ENCODE results near the gene USP20.

The USP20 gene

GRCh38 chr9:129871046-129871445 is 35.8 kb downstream of the USP20 start:
- in situ Hi-C loops (cut with MboI; ENCODE audit: low sequenced_read_pairs), result no loop called here

DNA sequence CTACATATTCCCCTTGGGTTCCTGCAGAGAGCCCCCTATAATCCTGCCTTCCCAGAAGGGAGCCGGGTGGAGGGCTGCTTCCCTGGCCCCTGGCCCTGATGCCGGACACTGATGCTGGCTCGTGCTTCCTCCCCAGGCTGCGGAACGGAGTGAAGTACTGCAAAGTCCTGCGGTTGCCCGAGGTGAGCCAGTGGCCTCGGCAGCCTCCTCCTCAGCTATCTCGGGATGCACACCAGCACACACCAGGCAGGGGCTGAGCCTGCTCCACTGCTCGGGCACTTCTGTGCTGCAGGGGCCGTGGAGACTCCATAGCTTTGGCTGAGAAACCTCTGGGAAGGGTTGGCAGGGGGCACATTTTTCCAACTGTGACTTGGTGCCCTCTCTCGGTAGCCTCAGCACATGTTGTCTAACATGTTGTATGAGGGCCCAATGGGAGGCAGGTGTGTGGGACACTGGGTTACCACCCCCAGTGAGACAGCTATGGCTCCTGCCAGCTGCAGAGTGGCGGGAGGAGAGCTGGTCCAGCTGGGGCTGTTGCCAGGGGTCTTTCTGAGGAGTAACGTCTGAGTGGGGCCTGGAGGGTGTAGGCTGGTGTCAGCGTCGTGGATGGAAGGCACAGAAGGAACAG is 38.4 kb downstream of the USP20 start:
- in situ Hi-C loops (cut with MboI; ENCODE audit: low sequenced_read_pairs), result no loop called here

DNA sequence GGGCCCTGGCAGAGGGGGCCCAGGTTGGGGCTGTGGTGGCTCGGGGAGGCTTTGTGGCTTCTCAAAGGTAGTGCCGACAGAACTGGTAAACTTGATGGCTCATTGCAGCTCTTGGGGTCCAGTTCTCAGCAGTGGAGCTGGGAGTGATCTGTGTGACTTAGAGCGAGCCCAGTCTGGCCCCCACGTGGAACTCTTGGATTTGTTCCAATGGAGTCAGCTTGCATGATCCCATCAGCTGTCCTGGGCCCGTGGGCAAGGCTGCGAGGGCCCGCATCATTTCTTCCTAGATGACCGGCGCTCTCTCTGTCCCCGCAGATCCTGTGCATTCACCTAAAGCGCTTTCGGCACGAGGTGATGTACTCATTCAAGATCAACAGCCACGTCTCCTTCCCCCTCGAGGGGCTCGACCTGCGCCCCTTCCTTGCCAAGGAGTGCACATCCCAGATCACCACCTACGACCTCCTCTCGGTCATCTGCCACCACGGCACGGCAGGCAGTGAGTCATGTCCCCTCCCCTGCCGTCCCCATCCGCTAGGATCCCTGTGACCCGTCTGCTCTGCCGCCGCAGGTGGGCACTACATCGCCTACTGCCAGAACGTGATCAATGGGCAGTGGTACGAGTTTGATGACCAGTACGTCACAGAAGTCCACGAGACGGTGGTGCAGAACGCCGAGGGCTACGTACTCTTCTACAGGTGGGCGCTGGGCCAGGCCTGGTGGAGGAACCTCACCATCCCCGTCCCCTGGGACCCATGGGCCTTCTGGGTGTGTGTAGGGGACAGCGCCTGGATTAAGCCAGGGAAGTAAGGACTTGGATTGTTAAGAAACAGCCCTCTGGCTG is 39.2 kb downstream of the USP20 start:
- in situ Hi-C loops (cut with MboI; ENCODE audit: low sequenced_read_pairs), result no loop called here

DNA sequence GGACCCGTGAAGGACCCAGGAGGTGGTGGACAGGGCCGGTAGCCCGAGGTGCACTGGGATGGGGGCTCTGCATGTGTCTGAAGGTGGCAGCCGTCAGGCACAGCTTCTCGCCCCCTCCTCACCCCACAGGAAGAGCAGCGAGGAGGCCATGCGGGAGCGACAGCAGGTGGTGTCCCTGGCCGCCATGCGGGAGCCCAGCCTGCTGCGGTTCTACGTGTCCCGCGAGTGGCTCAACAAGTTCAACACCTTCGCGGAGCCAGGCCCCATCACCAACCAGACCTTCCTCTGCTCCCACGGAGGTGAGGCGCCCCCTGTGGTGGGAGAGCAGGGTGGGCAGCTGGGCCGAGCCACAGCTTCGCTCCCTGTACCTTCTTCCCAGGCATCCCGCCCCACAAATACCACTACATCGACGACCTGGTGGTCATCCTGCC is 39.9 kb downstream of the USP20 start:
- in situ Hi-C loops (cut with MboI; ENCODE audit: low sequenced_read_pairs), result no loop called here

- in situ Hi-C loops (cut with MboI; ENCODE audit: low sequenced_read_pairs), result no loop called here
Measured at GRCh38 chr9:129875687-129876395, 40.6 kb downstream of the USP20 start.

DNA sequence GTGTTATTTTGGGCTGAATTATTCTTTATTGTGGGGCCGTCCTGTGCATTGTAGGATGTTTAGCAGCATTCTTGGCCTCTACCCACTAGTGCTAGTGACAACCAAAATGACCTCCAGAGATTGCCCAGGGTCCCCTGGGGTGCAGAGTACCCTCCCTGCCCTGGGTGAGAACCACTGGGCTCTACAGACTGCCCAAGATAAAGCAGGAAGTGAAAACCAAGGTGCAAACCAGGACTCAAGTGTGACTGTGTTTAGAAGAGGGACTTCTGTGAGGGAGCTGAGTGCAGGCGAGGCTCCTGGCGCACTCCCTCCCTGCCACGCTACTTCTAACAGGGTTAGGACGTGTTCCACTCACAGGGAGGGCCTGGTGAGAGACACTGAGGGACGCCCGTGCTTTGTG is 41.6 kb downstream of the USP20 start:
- in situ Hi-C loops (cut with MboI; ENCODE audit: low sequenced_read_pairs), result no loop called here

- in situ Hi-C loops (cut with MboI; ENCODE audit: low sequenced_read_pairs), result no loop called here
Measured at GRCh38 chr9:129878291-129878690, 43.0 kb downstream of the USP20 start.

- in situ Hi-C loops (cut with MboI; ENCODE audit: low sequenced_read_pairs), result no loop called here
Measured at GRCh38 chr9:129879103-129879699, 43.9 kb downstream of the USP20 start.

DNA sequence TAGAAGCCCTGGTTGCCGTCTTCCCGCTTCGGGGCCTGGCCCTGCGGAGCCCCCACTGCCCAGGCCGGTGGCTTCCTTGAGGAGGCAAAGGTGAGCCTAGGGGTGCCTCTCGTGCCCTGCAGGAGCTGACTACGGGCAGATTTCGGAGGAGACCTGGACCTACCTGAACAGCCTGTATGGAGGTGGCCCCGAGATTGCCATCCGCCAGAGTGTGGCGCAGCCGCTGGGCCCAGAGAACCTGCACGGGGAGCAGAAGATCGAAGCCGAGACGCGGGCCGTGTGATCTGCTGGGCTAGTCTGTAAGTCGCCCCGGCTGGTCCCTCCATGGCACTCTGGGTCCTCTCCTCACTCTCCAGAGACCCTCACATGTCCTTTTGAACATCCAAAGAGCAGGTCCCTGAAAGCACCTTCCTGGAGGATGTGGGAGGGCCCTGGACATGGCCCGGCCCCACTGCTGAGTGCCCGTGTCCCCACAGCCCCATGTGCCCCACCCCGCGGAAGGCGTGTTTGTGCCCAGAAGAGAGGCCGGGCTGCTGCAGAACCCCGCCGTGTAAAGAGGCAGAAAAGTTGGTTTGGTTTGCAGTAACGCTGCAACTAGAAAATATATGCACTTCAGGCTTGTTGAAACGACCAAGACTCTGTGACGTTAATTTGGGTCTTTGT is 44.9 kb downstream of the USP20 start:
- in situ Hi-C loops (cut with MboI; ENCODE audit: low sequenced_read_pairs), result no loop called here

DNA sequence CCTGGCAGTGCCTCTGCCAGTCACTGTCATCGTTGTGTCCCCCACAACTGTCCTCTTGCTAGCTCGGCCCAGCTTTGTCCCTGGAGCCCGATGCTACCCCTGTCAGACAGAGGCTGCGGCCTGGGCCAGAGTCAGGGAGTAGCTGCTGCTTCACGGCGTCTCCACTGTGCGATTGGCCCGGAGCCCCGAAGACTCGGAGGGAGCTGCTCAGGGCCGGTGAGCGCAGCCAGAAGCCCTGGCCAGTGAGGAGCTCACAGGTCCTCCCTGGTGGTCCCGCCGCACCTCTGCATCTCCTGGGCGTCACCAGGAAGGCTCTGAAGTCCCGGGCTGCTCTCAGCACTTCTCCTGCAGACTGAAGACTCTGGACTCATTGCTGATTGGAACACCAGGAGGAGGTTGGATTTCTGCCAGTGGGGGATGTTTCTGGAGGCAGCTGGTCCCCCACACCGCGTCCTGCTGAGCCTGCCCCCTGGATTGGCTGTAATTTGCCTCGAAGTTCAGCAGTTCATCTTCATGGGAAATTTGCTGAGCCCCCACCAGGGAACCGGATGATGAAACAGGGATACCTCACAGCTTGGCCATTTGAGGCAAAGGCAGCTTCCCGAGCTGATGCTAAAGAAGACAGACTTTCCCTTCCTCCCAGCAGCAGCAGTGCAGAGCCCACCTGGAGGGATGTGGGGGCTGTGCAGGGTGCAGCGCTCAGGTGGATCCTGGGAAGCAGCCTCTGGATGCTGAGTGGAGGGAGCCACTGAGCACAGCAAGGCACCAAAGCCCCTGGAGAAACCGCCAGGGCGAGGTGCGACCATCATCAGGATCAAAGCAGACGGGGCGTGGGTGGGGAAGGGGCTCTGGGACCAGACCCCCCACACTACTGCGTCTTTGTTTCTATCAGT is 45.6 kb downstream of the USP20 start:
- in situ Hi-C loops (cut with MboI; ENCODE audit: low sequenced_read_pairs), result no loop called here

DNA sequence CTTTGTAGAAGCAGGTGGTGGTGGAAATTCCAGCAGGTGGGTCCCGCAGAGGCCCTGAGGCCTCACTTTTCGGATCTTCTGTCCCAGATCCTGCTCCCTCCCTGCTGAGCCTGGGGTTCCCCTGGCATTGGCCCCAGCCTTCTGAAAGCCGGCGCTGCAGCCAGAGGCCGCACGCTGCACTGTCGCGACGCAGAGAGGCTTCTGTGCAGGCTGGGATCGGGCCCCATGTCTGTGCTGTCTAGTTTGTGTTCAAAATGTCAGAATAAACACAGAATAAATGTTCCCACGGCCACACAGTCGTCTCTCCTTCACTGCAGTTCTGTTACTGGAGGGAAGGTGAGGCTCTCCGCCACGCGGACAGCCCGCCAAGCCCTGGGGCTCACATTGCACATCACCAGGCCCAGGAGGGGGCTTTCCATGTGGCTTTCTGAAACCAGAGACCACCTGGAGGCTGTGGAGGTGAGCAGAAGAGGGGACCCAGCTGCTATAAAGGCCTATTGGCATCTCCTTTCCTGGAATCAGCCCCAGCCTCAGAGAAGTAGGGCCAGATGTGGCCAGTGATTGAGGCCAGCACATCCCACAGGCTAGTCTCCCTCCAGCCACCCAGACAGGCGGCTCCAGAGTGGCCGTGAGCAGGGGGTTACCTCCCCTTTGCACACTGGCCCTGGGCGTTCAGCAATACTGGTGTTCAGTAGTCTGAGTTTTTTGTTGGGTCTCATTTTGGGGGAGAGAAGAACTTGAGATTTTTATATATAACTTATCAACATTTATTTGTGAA is 46.5 kb downstream of the USP20 start:
- in situ Hi-C loops (cut with MboI; ENCODE audit: low sequenced_read_pairs), result no loop called here

DNA sequence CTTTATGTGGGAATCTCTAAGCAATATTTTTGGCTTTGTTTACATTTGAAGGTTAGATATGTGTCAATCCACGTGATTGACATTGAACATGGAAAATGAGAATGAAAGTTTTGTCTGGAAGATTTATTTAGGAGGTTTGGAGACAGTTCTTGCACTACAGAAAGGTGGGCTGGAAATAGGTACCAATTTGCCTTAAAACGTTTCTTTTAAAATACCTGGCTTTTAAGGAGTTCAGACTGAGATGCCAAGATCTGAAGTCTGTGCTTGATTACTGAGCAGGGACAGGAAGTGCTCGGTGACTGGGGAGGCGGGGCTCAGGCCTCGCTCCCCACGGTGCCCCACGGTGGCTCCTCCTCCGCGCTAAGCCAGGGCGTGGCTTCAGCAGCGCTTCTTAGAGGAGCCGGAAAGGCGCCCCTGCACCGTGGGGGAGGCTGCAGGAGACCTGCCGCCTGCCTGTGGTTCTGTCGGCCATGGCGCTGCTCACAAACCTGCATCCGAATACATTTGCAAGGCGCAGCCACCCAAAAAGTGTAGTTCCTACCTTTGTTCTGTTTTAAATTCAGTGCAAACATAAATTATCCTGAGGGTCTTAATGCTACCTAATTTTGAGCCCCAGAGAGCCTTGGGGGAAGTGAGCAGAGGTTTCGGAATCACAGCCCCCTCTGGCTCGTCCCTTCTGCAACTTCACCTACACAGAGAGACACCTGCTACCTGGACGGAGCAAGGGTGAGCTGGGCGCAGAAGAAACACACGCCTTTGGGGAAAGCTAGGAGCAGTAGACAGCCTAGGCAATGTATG is 49.2 kb downstream of the USP20 start:
- in situ Hi-C loops (cut with MboI; ENCODE audit: low sequenced_read_pairs), result no loop called here

- in situ Hi-C loops (cut with MboI; ENCODE audit: low sequenced_read_pairs), result no loop called here
Measured at GRCh38 chr9:129885018-129885669, 49.9 kb downstream of the USP20 start.

DNA sequence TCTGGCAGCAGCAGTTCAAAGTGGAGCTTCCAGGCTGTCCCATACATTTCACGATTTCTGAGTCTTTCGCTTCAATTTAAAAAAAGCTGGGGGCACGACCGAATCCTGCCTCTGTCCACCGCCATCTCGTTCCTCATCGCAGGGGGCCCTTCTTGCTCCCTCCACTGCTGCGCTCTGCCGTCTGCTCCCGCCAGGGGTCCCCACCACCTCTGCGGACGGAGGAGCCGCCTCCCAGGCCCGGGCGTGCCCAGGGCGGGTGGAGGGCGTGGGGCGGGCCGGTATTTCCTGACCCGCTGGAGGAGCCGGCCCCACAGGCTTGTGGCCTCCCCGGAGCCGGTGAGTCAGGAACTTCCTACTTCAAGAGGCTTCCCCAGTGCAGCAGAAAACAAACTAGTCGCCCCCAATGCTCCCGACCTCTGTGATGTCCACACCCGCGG is 50.4 kb downstream of the USP20 start:
- in situ Hi-C loops (cut with MboI; ENCODE audit: low sequenced_read_pairs), result no loop called here

DNA sequence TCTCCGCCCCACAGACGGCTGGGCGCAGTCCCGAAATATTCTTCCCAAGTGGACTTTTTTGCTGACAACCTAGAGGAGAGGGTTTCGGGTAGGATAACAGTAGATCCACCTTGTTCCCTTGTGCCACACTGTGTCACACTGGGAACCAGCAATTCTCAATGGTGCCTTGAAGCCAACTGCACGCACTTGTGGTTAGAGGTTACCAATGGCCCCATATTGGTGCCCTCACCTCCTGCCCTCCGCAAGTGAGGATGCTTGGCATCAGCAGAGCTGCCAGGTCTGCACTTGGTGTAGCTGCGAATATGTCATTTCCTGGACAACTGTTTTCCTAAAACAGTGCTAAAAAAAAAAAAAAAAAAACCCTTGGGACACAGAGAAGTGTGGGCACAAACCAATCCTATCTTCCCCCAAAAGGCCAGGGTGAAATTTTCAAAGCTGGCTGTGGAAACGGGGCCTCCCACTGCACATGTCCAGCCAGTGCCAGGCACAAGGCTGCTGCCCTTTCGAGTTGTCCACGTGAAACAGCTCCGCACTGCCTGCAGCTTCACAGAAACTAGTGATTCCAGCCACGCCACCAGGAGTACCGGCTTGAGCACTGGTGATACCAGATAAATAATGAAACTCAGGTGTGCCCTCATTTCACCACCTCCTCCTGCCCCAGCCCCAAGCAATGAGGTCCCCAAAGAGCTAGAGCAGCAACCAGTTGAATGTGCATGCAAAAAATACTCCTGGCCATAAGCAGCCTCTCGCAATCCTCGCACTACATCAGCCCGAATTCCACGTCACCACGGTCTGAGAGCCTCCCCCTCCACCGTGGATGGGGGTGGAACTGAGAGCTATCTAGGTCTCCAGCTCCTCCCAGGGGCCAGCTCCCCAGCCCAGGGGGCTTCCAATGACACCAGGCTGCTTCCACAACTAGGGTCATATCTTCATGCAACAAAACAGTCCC is 51.2 kb downstream of the USP20 start:
- in situ Hi-C loops (cut with MboI; ENCODE audit: low sequenced_read_pairs), result no loop called here
